Adrenal gland (tissue), 5 donors: ENCODE measurements around the gene FASN.

Experiments used
- POLR2A ChIP-seq, 2 donors: fragments of 450-650 bp; IDR thresholded peaks; one replicate each; pipeline ENCODE4 v1.6.1; 2017; ENCODE audit warnings: antibody characterized with exemption in 2 of 2, mild to moderate bottlenecking in 2 of 2, moderate library complexity in 1 of 2
- TF ChIP-seq, protein P1 (sequence below), 6 experiments: fragments of 450-650 bp in 4 of 6; fragments of 200-600 bp in 2 of 6; sonication (generic) in 1 of 6; IDR thresholded peaks; 1 replicate in 5 of 6; 2 replicates in 1 of 6; pipeline versions ENCODE4 v1.5.1 to v1.8.0; 2016 to 2021; ENCODE audit warnings: antibody characterized with exemption in 6 of 6, mild to moderate bottlenecking in 2 of 6, moderate library complexity in 1 of 6
- donor health status: DM: no; HTN: no; CAD: no.

DNA sequence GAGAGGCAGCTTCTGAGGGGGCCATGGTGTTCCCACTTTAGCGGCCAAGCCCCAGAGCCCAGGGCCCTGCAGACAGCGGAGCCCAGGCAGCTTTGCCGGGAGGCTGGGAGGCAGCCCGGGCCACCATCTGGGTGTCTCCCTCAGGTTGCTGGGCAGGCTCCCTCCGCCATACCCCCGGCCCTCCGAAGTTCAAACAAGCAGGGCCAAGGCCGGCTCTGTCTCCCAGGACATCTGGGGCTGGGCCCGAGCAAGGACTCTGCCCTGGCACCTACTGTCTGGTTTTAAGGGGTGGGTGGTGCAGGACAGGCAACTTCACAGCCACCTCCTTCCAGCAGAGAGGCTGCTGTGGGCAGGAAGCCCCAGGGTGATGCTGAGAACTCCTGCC lies 35.1 kb downstream of the FASN start:
- TF ChIP-seq, protein P1, sequence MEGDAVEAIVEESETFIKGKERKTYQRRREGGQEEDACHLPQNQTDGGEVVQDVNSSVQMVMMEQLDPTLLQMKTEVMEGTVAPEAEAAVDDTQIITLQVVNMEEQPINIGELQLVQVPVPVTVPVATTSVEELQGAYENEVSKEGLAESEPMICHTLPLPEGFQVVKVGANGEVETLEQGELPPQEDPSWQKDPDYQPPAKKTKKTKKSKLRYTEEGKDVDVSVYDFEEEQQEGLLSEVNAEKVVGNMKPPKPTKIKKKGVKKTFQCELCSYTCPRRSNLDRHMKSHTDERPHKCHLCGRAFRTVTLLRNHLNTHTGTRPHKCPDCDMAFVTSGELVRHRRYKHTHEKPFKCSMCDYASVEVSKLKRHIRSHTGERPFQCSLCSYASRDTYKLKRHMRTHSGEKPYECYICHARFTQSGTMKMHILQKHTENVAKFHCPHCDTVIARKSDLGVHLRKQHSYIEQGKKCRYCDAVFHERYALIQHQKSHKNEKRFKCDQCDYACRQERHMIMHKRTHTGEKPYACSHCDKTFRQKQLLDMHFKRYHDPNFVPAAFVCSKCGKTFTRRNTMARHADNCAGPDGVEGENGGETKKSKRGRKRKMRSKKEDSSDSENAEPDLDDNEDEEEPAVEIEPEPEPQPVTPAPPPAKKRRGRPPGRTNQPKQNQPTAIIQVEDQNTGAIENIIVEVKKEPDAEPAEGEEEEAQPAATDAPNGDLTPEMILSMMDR (IDR thresholded peaks at IDR 0.05), result no peak
- TF ChIP-seq POLR2A (IDR thresholded peaks at IDR 0.05), result no peak
